Tibial nerve (tissue), 4 donors: ENCODE measurements around the gene ZKSCAN5. TPM values are rescaled to one million over a fixed set of nuclear protein-coding genes. Genes with fewer than 3 reads are reported as not detected.

ENCODE experiments used
- DNase-seq, 2 donors: peaks; one replicate each; pipeline ENCODE4 v3.0.0-alpha.2; 2019; ENCODE audit warnings: low spot score in 2 of 2
- H3K27ac ChIP-seq, 4 donors: fragments of 200-600 bp; sonication (generic) in 3 of 4; one replicate each; pipeline ENCODE4 v1.5.1; 2017 to 2019; ENCODE audit warnings: mild to moderate bottlenecking in 1 of 4
- H3K27me3 ChIP-seq, 2 donors: fragments of 200-600 bp; sonication (generic) in 1 of 2; one replicate each; pipeline versions ENCODE4 v1.5.1 to v1.6.0; 2017 to 2019
- H3K36me3 ChIP-seq, 3 donors: fragments of 200-600 bp; sonication (generic); one replicate each; pipeline ENCODE4 v1.5.1; 2018 to 2019
- H3K4me1 ChIP-seq, 4 donors: fragments of 200-600 bp; sonication (generic) in 3 of 4; one replicate each; pipeline ENCODE4 v1.5.1; 2017 to 2019
- H3K4me3 ChIP-seq, 4 donors: fragments of 200-600 bp; sonication (generic) in 3 of 4; one replicate each; pipeline ENCODE4 v1.5.1; 2017 to 2019; ENCODE audit warnings: mild to moderate bottlenecking in 1 of 4, moderate library complexity in 1 of 4
- H3K9me3 ChIP-seq, 4 donors: fragments of 200-600 bp; sonication (generic) in 3 of 4; one replicate each; pipeline ENCODE4 v1.5.1; 2017 to 2019
- EP300 ChIP-seq, 2 donors: sonication (generic); formaldehyde crosslinking; IDR thresholded peaks; one replicate each; pipeline ENCODE4 v1.6.1; 2017; ENCODE audit warnings: antibody characterized with exemption in 2 of 2, mild to moderate bottlenecking in 1 of 2
- POLR2A ChIP-seq, 2 donors: fragments of 450-650 bp; IDR thresholded peaks; one replicate each; pipeline ENCODE4 v1.6.1; 2017; ENCODE audit warnings: antibody characterized with exemption in 2 of 2, mild to moderate bottlenecking in 2 of 2, moderate library complexity in 2 of 2
- WGBS, 2 donors: methylation state at CpG; one replicate each; pipeline ENCODE4 v1.1.5; 2018; 5-methylcytosine and 5-hydroxymethylcytosine counted together
- total RNA-seq, 4 donors: library from RNA; depleted of rRNA; stranded (reverse); fragments of >200 nt; gene quantifications; one replicate each; pipeline ENCODE4 v1.1.0, GENCODE V29; 2016
- TF ChIP-seq, protein P1 (sequence below), 5 experiments: fragments of 200-600 bp in 3 of 5; fragments of 450-650 bp in 2 of 5; sonication (generic) in 3 of 5; IDR thresholded peaks; one replicate each; pipeline ENCODE4 v1.5.1; 2016 to 2019; ENCODE audit warnings: antibody characterized with exemption in 5 of 5, mild to moderate bottlenecking in 3 of 5, moderate library complexity in 2 of 5

Gene ZKSCAN5
- total RNA-seq, 4 donors from 2014 or later = 9.0 to 11.7 (median 9.9) TPM

DNA sequence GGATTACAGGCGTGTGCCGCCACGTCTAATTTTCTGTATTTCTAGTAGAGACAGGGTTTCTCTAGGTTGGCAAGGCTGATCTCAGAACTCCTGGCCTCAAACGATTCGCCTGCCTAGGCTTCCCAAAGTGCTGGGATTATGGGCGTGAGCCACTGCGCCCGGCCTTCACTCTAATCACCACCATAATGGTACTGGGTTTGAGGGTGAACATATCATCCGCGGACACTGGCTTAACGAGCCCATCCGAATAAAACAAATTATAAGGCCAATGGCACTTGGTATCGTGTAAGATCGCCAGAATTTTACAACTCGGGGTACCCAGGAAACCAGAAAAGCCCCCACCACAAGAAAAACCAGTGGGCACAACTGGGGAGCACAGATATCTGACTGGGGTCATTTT, 46.9 kb downstream of the ZKSCAN5 start:
- H3K27ac ChIP-seq = peak overlapping the region; percentile 49 to 92 (median 84)
- TF ChIP-seq EP300 (IDR thresholded peaks at IDR 0.05) (no peak), POLR2A (IDR thresholded peaks at IDR 0.05) (no peak)
- TF ChIP-seq, protein P1, sequence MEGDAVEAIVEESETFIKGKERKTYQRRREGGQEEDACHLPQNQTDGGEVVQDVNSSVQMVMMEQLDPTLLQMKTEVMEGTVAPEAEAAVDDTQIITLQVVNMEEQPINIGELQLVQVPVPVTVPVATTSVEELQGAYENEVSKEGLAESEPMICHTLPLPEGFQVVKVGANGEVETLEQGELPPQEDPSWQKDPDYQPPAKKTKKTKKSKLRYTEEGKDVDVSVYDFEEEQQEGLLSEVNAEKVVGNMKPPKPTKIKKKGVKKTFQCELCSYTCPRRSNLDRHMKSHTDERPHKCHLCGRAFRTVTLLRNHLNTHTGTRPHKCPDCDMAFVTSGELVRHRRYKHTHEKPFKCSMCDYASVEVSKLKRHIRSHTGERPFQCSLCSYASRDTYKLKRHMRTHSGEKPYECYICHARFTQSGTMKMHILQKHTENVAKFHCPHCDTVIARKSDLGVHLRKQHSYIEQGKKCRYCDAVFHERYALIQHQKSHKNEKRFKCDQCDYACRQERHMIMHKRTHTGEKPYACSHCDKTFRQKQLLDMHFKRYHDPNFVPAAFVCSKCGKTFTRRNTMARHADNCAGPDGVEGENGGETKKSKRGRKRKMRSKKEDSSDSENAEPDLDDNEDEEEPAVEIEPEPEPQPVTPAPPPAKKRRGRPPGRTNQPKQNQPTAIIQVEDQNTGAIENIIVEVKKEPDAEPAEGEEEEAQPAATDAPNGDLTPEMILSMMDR (IDR thresholded peaks at IDR 0.05) = no peak
- peak overlapping the region; percentile 66 to 88 (median 80) for H3K4me3 ChIP-seq
- H3K4me1 ChIP-seq = peaks cover 0 to 28% (median 7%) of the 10 kb centered on the region in 4 donors
- no peak for DNase-seq
- WGBS, 2 donors = 9 to 16% methylated on average over 14 to 15 of the region's 15 CpGs
- H3K36me3 ChIP-seq = peaks cover 0 to 59% (median 4%) of the 10 kb centered on the region in 3 donors
- peaks cover 0 to 23% (median 0%) of the 10 kb centered on the region in 4 donors for H3K9me3 ChIP-seq
- no peaks in the 10 kb centered on the region for H3K27me3 ChIP-seq

DNA sequence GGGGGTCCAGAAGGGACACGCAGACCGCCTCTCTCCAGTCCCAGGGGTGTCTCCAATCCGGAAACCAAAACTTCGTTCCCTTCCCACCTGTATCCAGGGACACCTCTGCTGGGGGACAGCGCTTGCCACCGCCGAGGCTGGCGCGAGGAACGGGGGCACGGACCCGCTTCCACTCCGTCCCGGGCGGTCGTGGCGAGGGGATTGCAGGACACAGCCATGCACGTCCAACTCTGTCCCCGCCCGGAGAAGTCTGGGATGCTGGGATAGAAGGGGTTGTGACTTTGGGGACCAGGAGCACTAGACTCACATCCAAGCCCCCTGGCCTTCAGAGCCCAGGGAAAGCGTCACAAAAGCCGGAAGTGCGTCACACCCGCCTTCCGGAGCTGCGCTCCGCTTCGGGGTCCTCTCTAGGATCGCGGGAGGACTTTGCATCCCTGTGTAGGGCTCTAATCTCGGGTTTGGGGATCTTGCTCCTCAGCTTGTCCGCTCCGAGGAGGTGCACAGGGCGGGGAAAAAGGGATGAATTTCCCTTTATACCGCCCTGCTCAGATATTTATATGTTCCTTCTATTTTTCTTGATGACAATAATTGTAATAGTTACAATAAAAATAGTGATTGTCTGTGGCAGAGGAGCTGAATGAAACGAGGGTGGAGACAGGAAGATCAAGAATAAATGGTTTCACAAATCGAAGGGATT, 47.5 kb downstream of the ZKSCAN5 start, which contains the start of gene FAM200A:
FAM200A (minus strand) TSS at position 348 of the 697 bp plus-strand sequence. CDS start 3,707 bp downstream, outside the sequence.
- WGBS, 2 donors = 0 to 1% methylated on average over 29 to 35 of the region's 37 CpGs
- Histone ChIP-seq H3K36me3 (peaks cover 0 to 59% (median 4%) of the 10 kb centered on the region in 3 donors), H3K27ac (peak within 1 kb of the TSS; percentile 49 to 92 (median 84)), H3K4me1 (peaks cover 0 to 34% (median 10%) of the 10 kb centered on the region in 4 donors), H3K4me3 (peak within 1 kb of the TSS; percentile 66 to 88 (median 80)), H3K9me3 (peaks cover 0 to 18% (median 0%) of the 10 kb centered on the region in 4 donors), H3K27me3 (no peaks in the 10 kb centered on the region)
- TF ChIP-seq, protein P1 (IDR thresholded peaks at IDR 0.05) = peak in 1 of 5 experiments; percentile 14
- TF ChIP-seq POLR2A (IDR thresholded peaks at IDR 0.05) (peak in 1 of 2 donors; percentile 85), EP300 (IDR thresholded peaks at IDR 0.05) (peak; percentile 79 to 95)
- DNase-seq = peak; percentile 65 to 72

DNA sequence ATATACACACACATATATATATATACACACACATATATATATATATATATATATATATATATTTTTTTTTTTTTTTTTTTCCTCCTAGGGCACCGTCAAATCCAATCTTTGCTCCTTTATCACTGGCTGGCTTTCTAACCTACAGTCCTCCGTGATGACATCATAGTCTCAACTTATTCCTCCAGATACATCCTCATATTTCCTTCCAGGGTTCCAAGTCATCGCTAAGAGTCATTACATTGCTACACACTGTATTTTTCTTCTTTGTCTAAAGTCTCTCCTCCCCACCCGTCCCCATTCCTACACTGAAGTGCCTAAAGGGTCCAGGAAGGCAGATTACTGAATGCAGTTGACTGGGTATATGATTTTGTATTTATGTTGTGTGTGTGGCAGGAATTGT, 48.6 kb downstream of the ZKSCAN5 start:
- H3K9me3 ChIP-seq = peaks cover 0 to 7% (median 0%) of the 10 kb centered on the region in 4 donors
- no peak overlapping the region for H3K27ac ChIP-seq
- TF ChIP-seq, protein P1 (IDR thresholded peaks at IDR 0.05) = no peak
- TF ChIP-seq POLR2A (IDR thresholded peaks at IDR 0.05) (no peak), EP300 (IDR thresholded peaks at IDR 0.05) (no peak)
- peaks cover 0 to 43% (median 17%) of the 10 kb centered on the region in 4 donors for H3K4me1 ChIP-seq
- 88 to 91% methylated on average over 4 of the region's 4 CpGs for WGBS, 2 donors
- H3K36me3 ChIP-seq = peaks cover 0 to 51% (median 3%) of the 10 kb centered on the region in 3 donors
- no peaks in the 10 kb centered on the region for H3K27me3 ChIP-seq
- no peak for DNase-seq
- H3K4me3 ChIP-seq = no peak overlapping the region

DNA sequence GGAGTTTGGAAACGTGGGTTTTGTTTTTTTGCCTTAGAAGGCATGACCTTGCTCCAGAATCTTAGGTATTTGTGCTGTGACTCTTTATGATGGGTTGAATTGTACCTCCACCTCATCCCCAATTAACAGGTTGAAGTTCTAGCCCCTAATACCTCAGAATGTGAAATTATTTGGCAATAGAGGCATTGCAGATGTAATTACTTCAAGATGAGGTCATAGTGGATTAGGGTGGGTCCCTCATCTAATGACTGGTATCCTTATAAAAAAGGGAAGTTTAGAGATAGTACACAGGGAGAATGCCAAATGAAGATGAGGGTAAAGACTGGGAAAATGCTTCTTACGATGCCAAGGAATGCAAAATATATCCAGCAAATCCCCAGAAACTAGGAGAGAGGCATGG, 50.5 kb downstream of the ZKSCAN5 start:
- no peaks in the 10 kb centered on the region for H3K9me3 ChIP-seq
- WGBS, 2 donors = 64 to 66% methylated on average over 2 of the region's 2 CpGs
- H3K27me3 ChIP-seq = no peaks in the 10 kb centered on the region
- H3K4me3 ChIP-seq = no peak overlapping the region
- peaks cover 0 to 34% (median 0%) of the 10 kb centered on the region in 3 donors for H3K36me3 ChIP-seq
- H3K27ac ChIP-seq = no peak overlapping the region
- no peak for DNase-seq
- no peak for TF ChIP-seq EP300 (IDR thresholded peaks at IDR 0.05)
- TF ChIP-seq, protein P1 (IDR thresholded peaks at IDR 0.05) = no peak
- TF ChIP-seq POLR2A (IDR thresholded peaks at IDR 0.05) = no peak
- H3K4me1 ChIP-seq = peaks cover 0 to 51% (median 23%) of the 10 kb centered on the region in 4 donors

DNA sequence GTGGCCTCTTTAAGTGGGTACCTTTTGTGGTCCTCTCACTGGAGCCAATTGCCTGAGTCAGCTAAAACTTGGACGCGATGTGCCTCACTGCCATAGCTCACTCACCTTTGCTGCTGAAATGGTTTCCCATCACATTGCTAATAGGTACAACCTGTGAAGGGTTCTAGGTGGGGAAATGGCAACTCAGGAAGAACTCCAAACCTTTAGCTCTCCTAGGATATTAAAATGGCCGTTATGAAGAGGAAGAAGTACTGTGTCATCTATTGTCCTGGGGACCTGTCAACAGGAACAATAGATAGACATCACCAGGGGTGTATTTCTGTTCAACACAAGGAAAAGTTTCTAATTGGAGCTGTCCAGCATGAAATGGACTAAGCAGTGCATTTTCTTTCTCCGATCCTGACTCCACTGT, 52.7 kb downstream of the ZKSCAN5 start:
- peaks cover 3 to 49% (median 7%) of the 10 kb centered on the region in 3 donors for H3K36me3 ChIP-seq

More for the DNA sequence above, 52.7 kb downstream of the ZKSCAN5 start:
- WGBS, 2 donors = 66 to 71% methylated on average over 4 of the region's 4 CpGs
- Histone ChIP-seq H3K4me1 (peaks cover 0 to 61% (median 23%) of the 10 kb centered on the region in 4 donors), H3K27ac (peak overlapping the region in 3 of 4 donors; percentile 96 to 98 (median 97)), H3K9me3 (no peaks in the 10 kb centered on the region), H3K4me3 (peak overlapping the region; percentile 82 to 98 (median 92)), H3K27me3 (no peaks in the 10 kb centered on the region)
- DNase-seq = no peak
- TF ChIP-seq EP300 (IDR thresholded peaks at IDR 0.05) (no peak), POLR2A (IDR thresholded peaks at IDR 0.05) (no peak)
- TF ChIP-seq, protein P1 (IDR thresholded peaks at IDR 0.05) = no peak
